ENCODE results near the gene SLC25A3. TPM values are rescaled to one million over a fixed set of nuclear protein-coding genes. Genes with fewer than 3 reads are reported as not detected.
A peak's percentile ranks its signal among the peaks of the same experiment; 100 is the strongest.
"Not testable (repeated sequence)": the region's sequence is repeated elsewhere in the genome, so short reads cannot be mapped to it uniquely, and the experiment has no call there.

Gene SLC25A3
- total RNA-seq (2012; rRNA removed) = 808 and 845 TPM in 2 replicates

- Histone ChIP-seq H3K4me2 (ENCODE audit: low read length) (peak within 1 kb of the TSS; percentile 82), H3K4me1 (ENCODE audit: control insufficient read depth, insufficient read depth, low read length) (peaks cover 17% of the 10 kb centered on the region), H3K27me3 (ENCODE audit: control insufficient read depth, insufficient read depth, low read length) (no peaks in the 10 kb centered on the region)
Observed at GRCh38 chr12:98593351-98594049, at the start of gene SLC25A3. SLC25A3 (plus strand) TSS chr12:98593686; CDS start chr12:98593979, 293 bp downstream.

GRCh38 chr12:98543701-98544100, 49.8 kb upstream of the SLC25A3 start:
- no peak overlapping the region for H3K4me2 ChIP-seq (ENCODE audit: low read length)
- no peaks in the 10 kb centered on the region for H3K9me3 ChIP-seq (replicated peaks; ENCODE audit: low read length)
- peaks cover 19% of the 10 kb centered on the region for H3K36me3 ChIP-seq (ENCODE audit: insufficient read depth, low read length)
- H3K4me3 ChIP-seq (ENCODE audit: low read length) = no peak overlapping the region
- no peak overlapping the region for H3K9ac ChIP-seq (ENCODE audit: low read depth, low read length)
- no peaks in the 10 kb centered on the region for H3K27me3 ChIP-seq (ENCODE audit: control insufficient read depth, insufficient read depth, low read length)
- no peaks in the 10 kb centered on the region for H3K4me1 ChIP-seq (ENCODE audit: control insufficient read depth, insufficient read depth, low read length)

More at GRCh38 chr12:98593351-98594049, at the start of gene SLC25A3:
- H3K36me3 ChIP-seq (ENCODE audit: insufficient read depth, low read length) = peaks cover 37% of the 10 kb centered on the region
- peak within 1 kb of the TSS; percentile 97 for H3K4me3 ChIP-seq (ENCODE audit: low read length)
- H3K9ac ChIP-seq (ENCODE audit: low read depth, low read length) = peak within 1 kb of the TSS; percentile 99
- no peaks in the 10 kb centered on the region for H3K9me3 ChIP-seq (replicated peaks; ENCODE audit: low read length)

- H3K4me1 ChIP-seq (ENCODE audit: control insufficient read depth, insufficient read depth, low read length) = no peaks in the 10 kb centered on the region
- peaks cover 19% of the 10 kb centered on the region for H3K36me3 ChIP-seq (ENCODE audit: insufficient read depth, low read length)
- H3K9me3 ChIP-seq (replicated peaks; ENCODE audit: low read length) = no peaks in the 10 kb centered on the region
- no peak overlapping the region for H3K4me3 ChIP-seq (ENCODE audit: low read length)
- H3K27me3 ChIP-seq (ENCODE audit: control insufficient read depth, insufficient read depth, low read length) = no peaks in the 10 kb centered on the region
- no peak overlapping the region for H3K4me2 ChIP-seq (ENCODE audit: low read length)
- no peak overlapping the region for H3K9ac ChIP-seq (ENCODE audit: low read depth, low read length)
Observed at GRCh38 chr12:98544751-98545150, 48.7 kb upstream of the SLC25A3 start.

GRCh38 chr12:98549371-98550110, 43.9 kb upstream of the SLC25A3 start:
- Histone ChIP-seq H3K4me3 (ENCODE audit: low read length) (no peak overlapping the region), H3K9me3 (replicated peaks; ENCODE audit: low read length) (no peaks in the 10 kb centered on the region), H3K9ac (ENCODE audit: low read depth, low read length) (no peak overlapping the region), H3K36me3 (ENCODE audit: insufficient read depth, low read length) (peaks cover 26% of the 10 kb centered on the region), H3K27me3 (ENCODE audit: control insufficient read depth, insufficient read depth, low read length) (no peaks in the 10 kb centered on the region), H3K4me1 (ENCODE audit: control insufficient read depth, insufficient read depth, low read length) (no peaks in the 10 kb centered on the region), H3K4me2 (ENCODE audit: low read length) (no peak overlapping the region)

- Histone ChIP-seq H3K36me3 (ENCODE audit: insufficient read depth, low read length) (peaks cover 20% of the 10 kb centered on the region), H3K9ac (ENCODE audit: low read depth, low read length) (no peak overlapping the region), H3K9me3 (replicated peaks; ENCODE audit: low read length) (no peaks in the 10 kb centered on the region), H3K4me1 (ENCODE audit: control insufficient read depth, insufficient read depth, low read length) (no peaks in the 10 kb centered on the region), H3K4me2 (ENCODE audit: low read length) (no peak overlapping the region), H3K4me3 (ENCODE audit: low read length) (no peak overlapping the region), H3K27me3 (ENCODE audit: control insufficient read depth, insufficient read depth, low read length) (no peaks in the 10 kb centered on the region)
Observed at GRCh38 chr12:98551787-98552186, 41.7 kb upstream of the SLC25A3 start.

GRCh38 chr12:98558097-98558496, 35.4 kb upstream of the SLC25A3 start:
- H3K36me3 ChIP-seq (ENCODE audit: insufficient read depth, low read length); H3K9ac ChIP-seq (ENCODE audit: low read depth, low read length); H3K4me3 ChIP-seq (ENCODE audit: low read length); H3K4me2 ChIP-seq (ENCODE audit: low read length); H3K9me3 ChIP-seq (replicated peaks; ENCODE audit: low read length); H3K27me3 ChIP-seq (ENCODE audit: control insufficient read depth, insufficient read depth, low read length); H3K4me1 ChIP-seq (ENCODE audit: control insufficient read depth, insufficient read depth, low read length): not testable (repeated sequence)

GRCh38 chr12:98559666-98560065, 33.8 kb upstream of the SLC25A3 start:
- Histone ChIP-seq H3K36me3 (ENCODE audit: insufficient read depth, low read length) (no peaks in the 10 kb centered on the region), H3K27me3 (ENCODE audit: control insufficient read depth, insufficient read depth, low read length) (no peaks in the 10 kb centered on the region), H3K4me3 (ENCODE audit: low read length) (no peak overlapping the region), H3K9me3 (replicated peaks; ENCODE audit: low read length) (no peaks in the 10 kb centered on the region), H3K9ac (ENCODE audit: low read depth, low read length) (no peak overlapping the region), H3K4me1 (ENCODE audit: control insufficient read depth, insufficient read depth, low read length) (no peaks in the 10 kb centered on the region), H3K4me2 (ENCODE audit: low read length) (no peak overlapping the region)

- H3K36me3 ChIP-seq (ENCODE audit: insufficient read depth, low read length) = no peaks in the 10 kb centered on the region
- H3K27me3 ChIP-seq (ENCODE audit: control insufficient read depth, insufficient read depth, low read length) = no peaks in the 10 kb centered on the region
- H3K9ac ChIP-seq (ENCODE audit: low read depth, low read length) = no peak overlapping the region
- no peak overlapping the region for H3K4me3 ChIP-seq (ENCODE audit: low read length)
- H3K4me1 ChIP-seq (ENCODE audit: control insufficient read depth, insufficient read depth, low read length) = no peaks in the 10 kb centered on the region
- no peaks in the 10 kb centered on the region for H3K9me3 ChIP-seq (replicated peaks; ENCODE audit: low read length)
- H3K4me2 ChIP-seq (ENCODE audit: low read length) = no peak overlapping the region
Observed at GRCh38 chr12:98561846-98562245, 31.6 kb upstream of the SLC25A3 start.

- Histone ChIP-seq H3K9me3 (replicated peaks; ENCODE audit: low read length) (no peaks in the 10 kb centered on the region), H3K27me3 (ENCODE audit: control insufficient read depth, insufficient read depth, low read length) (no peaks in the 10 kb centered on the region), H3K4me3 (ENCODE audit: low read length) (no peak overlapping the region), H3K36me3 (ENCODE audit: insufficient read depth, low read length) (no peaks in the 10 kb centered on the region), H3K4me2 (ENCODE audit: low read length) (no peak overlapping the region), H3K9ac (ENCODE audit: low read depth, low read length) (no peak overlapping the region), H3K4me1 (ENCODE audit: control insufficient read depth, insufficient read depth, low read length) (no peaks in the 10 kb centered on the region)
Observed at GRCh38 chr12:98572010-98572409, 21.5 kb upstream of the SLC25A3 start.

GRCh38 chr12:98574110-98574509, 19.4 kb upstream of the SLC25A3 start:
- Histone ChIP-seq H3K4me2 (ENCODE audit: low read length) (no peak overlapping the region), H3K9ac (ENCODE audit: low read depth, low read length) (no peak overlapping the region), H3K4me3 (ENCODE audit: low read length) (no peak overlapping the region), H3K36me3 (ENCODE audit: insufficient read depth, low read length) (no peaks in the 10 kb centered on the region), H3K9me3 (replicated peaks; ENCODE audit: low read length) (no peaks in the 10 kb centered on the region), H3K4me1 (ENCODE audit: control insufficient read depth, insufficient read depth, low read length) (no peaks in the 10 kb centered on the region), H3K27me3 (ENCODE audit: control insufficient read depth, insufficient read depth, low read length) (no peaks in the 10 kb centered on the region)

GRCh38 chr12:98575013-98575412, 18.5 kb upstream of the SLC25A3 start:
- Histone ChIP-seq H3K9ac (ENCODE audit: low read depth, low read length) (no peak overlapping the region), H3K36me3 (ENCODE audit: insufficient read depth, low read length) (no peaks in the 10 kb centered on the region), H3K27me3 (ENCODE audit: control insufficient read depth, insufficient read depth, low read length) (no peaks in the 10 kb centered on the region), H3K4me2 (ENCODE audit: low read length) (no peak overlapping the region), H3K4me1 (ENCODE audit: control insufficient read depth, insufficient read depth, low read length) (no peaks in the 10 kb centered on the region), H3K9me3 (replicated peaks; ENCODE audit: low read length) (no peaks in the 10 kb centered on the region), H3K4me3 (ENCODE audit: low read length) (no peak overlapping the region)

- H3K4me1 ChIP-seq (ENCODE audit: control insufficient read depth, insufficient read depth, low read length) = not testable (repeated sequence)
Observed at GRCh38 chr12:98576795-98577194, 16.7 kb upstream of the SLC25A3 start.

More at GRCh38 chr12:98576795-98577194, 16.7 kb upstream of the SLC25A3 start:
- H3K9me3 ChIP-seq (replicated peaks; ENCODE audit: low read length); H3K4me3 ChIP-seq (ENCODE audit: low read length); H3K27me3 ChIP-seq (ENCODE audit: control insufficient read depth, insufficient read depth, low read length); H3K9ac ChIP-seq (ENCODE audit: low read depth, low read length); H3K36me3 ChIP-seq (ENCODE audit: insufficient read depth, low read length); H3K4me2 ChIP-seq (ENCODE audit: low read length): not testable (repeated sequence)
